ENCODE results near the gene MACROD2.

The MACROD2 gene

DNA sequence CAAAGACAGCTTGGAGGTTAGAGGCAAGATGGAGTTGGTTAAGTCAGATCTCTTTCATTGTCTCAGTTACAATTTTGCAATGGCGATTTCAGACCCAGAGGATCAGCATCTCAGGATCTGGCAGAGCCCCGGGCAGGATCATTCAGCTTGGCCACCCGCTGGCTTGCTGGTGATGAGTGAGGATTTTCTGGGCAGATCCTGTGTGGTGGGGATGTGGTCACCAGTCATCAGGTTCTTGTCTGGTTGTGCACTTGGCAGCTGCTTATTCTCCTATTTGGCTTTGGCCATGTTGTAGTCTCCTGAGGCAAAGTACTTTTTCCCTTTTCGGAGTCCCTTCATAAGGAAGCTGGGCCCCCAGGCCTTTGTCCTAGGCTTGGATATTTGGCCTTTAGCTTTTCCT, 1624.0 kb downstream of the MACROD2 start:
- no peak for DNase-seq (ENCODE audit: low read depth in 3 of 3)

DNA sequence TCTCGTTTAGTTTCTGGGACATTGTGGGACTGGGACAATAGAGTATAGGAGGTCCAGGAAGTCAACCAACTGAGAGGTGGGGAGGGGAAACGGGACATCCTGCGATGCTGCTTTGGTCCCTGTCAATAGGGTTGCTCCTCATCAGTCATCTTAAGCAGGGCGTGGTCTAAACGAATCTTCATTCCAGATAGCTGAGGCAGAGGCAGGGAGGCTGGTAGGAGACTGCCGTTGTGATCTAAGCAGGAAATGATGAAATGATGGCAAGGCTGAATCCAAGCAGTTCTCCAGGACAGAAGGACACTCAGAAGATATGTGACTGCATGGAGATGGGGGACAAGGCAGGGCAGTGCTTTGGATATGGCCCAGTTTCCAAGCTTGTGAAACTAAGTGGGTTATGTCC, 1624.5 kb downstream of the MACROD2 start:
- DNase-seq (ENCODE audit: low read depth in 3 of 3) = no peak

DNA sequence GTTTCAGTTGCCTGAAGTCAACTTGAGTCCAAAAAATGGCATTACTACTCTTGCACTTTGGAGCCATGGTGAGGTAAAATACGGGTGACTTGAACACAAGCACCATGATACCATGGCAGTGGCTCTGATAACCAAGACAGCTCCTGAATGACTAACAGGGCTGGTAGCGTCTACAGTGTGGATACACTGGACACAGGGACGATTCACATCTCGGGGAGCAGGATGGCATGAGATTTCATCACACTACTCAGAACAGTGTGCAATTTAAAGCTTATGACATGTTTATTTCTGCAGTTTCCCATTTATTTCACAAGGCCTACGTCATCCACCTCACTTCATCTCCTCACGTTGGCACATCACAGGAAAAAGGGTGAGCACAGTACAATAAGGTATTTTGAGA, 1627.1 kb downstream of the MACROD2 start:
- no peak for DNase-seq (ENCODE audit: low read depth in 3 of 3)

DNA sequence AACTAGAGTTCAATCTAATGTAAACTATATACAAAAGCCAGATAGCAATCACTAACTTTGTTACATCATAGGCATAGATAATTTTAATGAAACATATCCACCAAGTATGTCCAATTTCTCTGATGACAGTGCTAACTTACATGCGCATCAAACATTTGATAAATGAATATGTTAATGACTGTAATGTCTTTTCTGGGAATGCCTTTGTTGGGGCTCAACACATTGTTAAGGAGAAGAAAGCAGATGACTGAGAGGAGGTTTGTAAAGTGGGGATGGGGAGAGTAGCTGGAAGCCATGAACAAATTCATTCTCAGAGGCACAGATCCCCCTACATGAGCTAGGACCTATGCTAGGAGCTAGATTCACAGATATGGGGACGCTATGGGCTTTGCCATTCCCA, 1627.9 kb downstream of the MACROD2 start:
- no peak for DNase-seq (ENCODE audit: low read depth in 3 of 3)

DNA sequence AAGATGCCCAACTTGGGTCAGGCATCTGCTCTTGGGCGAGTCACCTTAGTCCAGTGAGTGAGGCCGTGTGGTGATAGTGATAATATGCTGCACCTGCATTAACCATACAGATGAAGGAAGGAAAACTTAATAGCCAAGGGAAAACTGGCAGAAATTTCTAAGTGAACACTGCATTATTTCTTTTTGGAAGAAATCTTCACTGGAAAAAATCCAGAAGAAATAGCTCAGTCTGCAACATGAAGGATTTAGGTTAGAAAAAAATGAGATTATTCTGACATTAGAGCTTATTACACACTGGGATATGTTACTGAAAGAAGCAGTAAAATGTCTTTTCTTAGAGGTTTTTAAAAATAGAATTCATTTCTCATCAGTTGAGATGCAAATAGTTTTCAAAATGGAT, 1630.7 kb downstream of the MACROD2 start:
- no peak for DNase-seq (ENCODE audit: low read depth in 3 of 3)

DNA sequence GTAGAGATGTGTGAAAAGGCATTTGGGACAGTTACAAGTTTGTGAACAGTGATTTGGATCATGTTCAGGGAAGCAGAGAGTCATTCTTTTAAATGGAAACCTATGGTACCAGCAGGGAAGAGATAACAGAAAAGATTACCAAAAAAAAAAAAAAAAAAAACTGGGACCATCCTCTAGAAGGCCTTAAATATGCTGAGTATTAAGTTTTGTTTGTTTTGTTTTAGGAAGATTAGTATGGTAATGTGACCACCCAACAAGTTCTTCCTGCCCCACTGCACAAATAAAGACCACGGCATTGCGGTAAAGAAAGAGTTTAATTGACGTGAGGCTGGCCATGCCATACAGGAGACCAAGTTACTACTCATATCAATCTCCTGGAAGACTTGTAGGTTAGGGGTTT, 1631.8 kb downstream of the MACROD2 start:
- no peak for DNase-seq (ENCODE audit: low read depth in 3 of 3)

DNA sequence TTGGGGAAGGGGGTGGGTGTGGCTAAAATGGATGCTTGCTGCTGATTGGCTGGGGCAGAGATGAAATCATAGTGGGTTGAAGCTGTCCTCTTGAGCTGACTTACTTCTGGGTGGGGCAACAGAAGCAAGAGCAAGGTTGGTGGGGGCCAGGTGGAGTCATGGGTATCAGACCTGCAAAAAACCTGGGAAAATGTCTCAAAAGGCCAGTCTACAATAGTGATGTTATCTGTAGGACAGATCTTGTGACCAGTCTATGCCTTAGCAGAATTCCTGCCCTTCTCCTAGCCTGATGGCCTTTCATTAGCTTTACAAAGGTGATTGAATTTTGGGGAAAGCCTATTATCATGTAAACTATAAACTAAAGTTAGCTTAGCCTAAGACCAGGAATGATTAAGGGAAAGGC, 1632.2 kb downstream of the MACROD2 start:
- DNase-seq (ENCODE audit: low read depth in 3 of 3) = no peak

DNA sequence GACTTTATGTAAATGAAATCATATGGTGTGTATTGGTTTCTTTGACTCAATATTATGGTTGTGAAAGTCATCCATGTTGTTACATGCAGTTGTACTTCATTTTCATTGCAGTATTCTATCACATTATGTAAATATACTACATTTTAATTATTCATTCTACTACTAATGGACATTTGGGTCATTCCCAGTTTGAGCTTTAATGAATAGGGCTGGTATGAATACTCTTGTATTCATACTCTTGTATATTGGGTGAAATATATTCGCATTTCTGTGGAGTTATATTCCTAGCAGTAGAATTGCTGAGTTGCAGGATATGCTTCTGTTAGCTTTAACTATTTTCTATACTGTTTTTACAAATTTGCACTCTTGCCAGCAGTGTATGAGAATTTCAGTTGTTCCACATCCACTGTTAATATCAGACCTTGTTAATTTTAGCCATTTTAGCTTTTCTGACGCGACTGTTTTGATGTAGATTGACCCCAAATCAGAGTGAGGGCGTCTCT, 1633.6 kb downstream of the MACROD2 start:
- DNase-seq (ENCODE audit: low read depth in 3 of 3) = no peak

DNA sequence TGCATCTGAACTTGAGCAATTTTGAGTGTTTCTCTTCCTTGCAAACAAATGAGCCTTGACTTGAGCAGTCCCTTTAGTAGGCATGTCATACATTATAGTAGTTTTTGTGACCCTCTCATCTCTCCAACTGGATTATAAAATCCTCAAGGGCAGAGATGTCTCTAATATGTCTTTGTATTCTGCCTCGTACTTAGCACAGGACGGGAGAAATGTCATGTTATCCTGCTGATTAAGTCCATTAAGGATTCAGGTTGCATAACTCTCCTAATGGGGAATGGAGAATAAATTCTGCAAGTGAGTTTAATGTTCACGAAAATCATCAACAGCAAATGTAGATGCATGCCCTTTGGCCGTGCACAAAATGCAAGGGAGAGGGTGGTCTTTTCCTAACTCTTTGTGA, 1635.0 kb downstream of the MACROD2 start:
- no peak for DNase-seq (ENCODE audit: low read depth in 3 of 3)

DNA sequence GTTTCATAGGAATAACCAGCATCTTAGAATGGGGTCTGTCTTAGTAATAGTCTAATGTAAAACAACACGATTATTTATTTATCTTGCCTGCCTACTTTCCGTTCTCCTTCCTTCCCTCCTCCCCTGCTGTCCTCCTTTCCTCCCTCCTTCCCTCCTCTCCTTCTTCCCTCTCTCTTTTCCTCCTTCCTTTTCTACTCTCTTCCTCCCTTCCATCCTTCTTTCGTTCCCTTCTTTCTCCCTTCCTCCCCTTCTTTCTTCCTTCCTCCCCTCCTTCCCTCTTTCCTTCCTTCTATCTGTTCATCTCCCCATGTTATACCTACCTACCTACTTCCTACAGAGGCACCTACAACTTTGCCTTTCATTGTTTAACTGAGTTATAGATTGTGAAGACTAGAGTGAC, 1637.4 kb downstream of the MACROD2 start:
- DNase-seq (ENCODE audit: low read depth in 3 of 3) = no peak

DNA sequence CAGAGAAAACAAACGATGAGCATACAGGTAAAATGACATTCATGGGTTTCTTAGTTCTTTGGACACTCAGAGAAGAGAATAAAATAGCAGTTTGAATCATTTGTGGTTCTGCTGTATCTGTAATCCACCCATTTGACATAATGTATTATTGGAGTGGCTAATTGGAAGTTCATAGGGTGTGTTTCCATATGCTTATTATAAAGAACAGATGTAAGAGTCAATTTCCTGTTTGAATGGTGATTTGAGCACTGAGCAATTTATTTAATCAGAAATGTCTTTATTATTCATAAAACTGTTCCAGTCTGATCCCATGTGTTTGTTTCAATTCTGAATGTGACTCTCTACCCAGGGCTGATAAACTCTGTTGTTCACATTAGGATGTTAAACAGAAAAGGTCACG, 1638.8 kb downstream of the MACROD2 start:
- no peak for DNase-seq (ENCODE audit: low read depth in 3 of 3)

DNA sequence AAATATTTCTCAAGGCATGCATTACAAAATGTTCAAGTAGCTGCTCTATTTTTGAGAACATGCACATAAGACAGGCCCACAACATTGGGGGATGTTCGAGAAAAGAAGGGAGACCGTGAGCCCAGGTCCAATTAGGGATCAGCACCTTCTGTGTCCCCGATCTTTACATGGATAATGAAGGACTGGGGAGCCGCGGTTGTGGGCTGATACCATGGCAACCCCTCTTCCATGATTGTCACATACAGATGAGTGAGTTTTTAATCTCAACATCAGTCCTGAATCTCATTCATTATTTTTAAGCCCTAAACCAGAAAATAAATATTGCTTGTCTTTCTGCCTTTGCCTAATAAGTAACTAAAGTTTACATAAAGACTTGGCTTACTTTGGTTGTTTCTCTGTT, 1642.2 kb downstream of the MACROD2 start:
- DNase-seq (ENCODE audit: low read depth in 3 of 3) = no peak

DNA sequence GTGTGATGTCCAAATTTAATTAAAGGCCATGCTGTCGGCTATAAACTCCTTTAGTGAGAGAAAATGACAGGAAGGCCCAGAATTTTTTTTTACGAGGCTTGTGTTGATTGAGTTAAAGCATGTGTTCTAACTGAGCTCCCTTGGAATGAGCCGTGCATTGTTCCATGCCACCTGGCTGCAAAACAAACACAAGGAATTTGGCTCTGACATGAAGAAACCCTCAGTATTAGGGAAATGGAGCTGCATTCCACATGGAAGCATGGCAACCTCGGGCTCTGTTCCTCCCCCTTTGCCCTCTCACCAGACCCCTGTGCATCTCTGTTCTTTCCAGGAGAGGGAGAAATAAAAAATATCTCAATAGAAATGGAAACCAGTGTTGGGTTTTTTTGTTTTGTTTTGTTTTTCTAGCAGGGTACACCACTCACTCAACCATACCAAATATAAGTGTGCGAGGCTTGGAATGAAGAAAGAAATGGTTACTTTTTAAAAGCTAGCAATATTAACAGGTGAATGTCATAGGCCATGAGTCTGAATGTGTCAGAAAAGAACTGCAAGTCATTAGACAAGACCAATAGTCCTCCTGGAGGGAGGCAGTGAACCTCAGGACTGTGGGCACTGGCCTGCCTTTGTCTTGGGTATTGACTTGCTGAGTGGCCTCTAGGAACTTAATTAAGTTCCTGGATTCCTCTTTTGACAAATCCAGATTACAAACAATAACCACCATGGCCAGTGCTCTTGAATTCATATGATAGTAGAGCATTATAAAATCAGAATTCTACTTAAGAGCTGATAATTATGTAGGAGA, 1642.8 kb downstream of the MACROD2 start:
- DNase-seq (ENCODE audit: low read depth in 3 of 3) = no peak

DNA sequence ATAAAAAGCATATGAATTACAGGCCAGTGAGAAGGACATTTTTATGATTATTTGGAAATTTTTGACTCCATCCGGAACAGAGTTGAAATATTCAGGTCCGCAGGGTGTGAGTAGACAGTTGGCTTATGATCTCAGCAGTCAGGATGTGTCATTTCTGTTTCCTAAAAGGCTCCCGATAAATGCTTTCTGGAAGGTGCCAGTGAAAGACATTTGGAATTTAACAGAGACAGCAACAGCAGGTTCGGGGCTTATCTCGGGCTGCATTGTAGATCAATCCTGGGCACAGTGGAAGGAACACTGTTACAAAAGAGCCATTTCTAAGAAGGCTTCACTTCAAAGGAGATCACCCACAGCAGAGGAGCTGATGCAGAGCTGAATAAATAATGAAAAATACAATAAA, 1643.5 kb downstream of the MACROD2 start:
- no peak for DNase-seq (ENCODE audit: low read depth in 3 of 3)

DNA sequence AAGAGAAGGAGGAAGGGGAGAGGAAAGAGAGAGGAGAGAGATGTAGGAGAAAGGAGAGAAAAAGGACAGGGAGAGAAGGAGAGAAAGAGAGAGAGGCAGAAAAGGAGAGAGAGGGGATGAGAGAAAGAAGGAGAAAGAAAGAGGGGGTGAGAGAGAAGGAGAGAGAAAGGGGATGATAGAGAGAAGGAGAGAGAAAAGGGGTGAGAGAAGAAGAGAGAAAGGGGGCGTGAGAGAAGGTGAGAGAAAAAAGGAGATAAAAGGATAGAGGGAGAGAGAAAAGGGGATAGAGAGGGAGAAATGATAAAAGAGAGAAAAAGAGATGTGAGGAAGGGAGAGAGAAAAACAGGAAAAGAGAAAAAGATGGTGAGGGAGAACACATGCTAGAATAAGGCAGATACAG, 1644.5 kb downstream of the MACROD2 start:
- no peak for DNase-seq (ENCODE audit: low read depth in 3 of 3)

DNA sequence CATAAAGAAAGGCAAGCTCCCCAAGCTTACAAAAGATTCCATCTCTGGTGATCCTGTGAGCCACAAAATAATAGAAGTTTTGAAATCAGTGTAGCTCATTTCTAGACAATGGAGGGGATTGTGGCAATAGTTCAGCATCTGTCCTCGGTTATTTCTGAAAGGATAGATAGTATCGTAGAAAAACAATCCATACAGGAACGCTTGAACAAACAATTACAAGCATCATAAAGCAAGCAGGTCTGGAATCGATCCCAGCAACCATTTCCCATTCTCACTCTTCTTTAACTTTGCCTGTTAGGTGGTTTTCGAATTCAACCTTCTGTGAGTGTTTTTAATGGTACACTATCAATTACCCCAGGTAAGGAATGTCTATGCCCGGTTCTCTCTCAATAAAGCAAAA, 1646.8 kb downstream of the MACROD2 start:
- no peak for DNase-seq (ENCODE audit: low read depth in 3 of 3)

DNA sequence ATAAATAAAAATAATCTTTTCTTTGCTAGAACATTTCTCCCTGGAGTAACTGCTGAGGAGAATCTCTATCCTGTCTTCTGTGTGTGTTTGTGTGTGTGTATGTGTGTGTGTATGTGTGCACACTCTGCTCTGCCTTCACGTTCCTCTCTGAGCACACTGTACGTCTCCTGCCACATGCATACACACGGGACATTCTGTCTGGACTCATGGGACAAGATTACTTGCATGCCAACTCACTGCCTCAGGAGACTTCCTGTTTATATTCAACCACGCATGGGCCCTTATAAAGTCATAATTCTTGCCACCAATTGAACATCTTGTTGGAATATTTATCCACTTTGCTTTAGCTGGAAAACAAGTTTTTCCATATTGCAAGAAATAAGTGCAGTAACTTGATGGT, 1647.4 kb downstream of the MACROD2 start:
- no peak for DNase-seq (ENCODE audit: low read depth in 3 of 3)

DNA sequence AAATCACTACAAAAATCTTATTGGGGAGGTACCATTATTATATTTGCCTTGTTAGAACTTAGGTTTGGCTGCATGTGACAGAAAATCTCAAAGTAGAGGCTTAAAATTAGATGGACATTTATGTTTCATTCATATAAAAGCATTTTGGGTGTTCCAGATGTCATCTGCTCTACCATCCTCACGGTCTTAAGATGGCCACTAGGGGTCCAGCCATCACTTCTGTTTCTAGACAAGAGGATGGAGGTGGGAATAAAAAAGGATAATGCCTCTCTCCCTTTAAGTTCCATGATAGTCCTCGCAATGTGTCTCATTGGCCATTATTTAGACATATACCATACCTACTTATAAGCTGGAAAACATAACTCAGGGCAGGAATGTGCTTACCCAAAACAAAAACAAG, 1648.4 kb downstream of the MACROD2 start:
- DNase-seq (ENCODE audit: low read depth in 3 of 3) = no peak

DNA sequence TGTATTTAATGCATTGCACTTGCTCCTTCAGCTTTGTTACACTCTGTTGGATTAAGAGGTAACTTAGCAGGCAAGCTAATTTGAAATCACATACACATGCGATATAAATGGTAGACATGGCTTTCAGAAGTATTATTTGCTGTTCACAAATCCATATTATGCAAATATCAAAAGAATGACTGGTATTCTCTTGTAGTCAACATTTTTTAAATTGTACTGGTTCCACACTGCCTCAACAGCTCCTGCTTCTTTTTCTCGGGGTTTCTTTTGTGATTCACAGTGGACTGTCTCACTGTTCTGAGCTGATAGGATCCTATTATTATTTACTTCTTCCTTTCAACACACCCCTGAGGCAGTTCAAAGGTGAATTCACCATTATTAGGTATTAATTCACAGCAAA, 1650.5 kb downstream of the MACROD2 start:
- DNase-seq (ENCODE audit: low read depth in 3 of 3) = no peak

DNA sequence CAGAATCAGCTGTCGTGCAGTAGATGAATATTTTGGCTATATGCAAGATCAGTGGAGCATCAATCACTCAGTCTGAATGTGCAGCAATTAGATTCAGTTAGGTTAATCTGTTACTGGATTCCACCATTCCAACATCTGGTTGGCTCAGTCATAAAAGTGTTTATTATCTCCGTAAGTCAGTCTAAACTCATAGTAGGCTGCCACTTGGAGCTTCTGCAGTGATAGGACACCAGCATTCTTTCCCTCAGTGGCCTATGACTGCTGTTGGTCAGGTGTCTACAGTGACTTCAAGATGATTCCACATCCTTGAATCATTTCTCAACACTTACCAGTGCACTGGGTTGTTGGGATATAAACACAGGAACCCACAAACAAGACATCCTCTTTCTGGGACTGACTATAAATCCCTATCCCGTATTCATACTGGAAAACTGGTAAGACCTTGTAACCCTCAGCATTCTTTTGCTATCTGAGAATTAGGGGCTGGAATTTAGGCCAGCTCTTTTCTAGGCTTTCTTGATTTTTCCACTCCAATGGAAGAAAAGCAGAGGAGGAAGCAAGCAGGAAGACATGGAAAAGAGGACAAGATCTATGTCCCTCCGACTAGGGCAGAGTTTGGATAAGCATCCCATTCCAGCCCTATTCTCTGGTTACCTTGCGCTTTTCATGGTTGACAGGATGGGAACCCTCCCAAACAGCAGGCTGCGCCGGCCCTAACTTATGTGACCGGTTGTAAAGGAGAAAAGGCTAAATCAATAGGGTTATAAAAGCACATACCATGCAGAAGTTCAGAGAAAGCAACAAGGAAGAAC, 1658.3 kb downstream of the MACROD2 start:
- DNase-seq (ENCODE audit: low read depth in 3 of 3) = no peak

DNA sequence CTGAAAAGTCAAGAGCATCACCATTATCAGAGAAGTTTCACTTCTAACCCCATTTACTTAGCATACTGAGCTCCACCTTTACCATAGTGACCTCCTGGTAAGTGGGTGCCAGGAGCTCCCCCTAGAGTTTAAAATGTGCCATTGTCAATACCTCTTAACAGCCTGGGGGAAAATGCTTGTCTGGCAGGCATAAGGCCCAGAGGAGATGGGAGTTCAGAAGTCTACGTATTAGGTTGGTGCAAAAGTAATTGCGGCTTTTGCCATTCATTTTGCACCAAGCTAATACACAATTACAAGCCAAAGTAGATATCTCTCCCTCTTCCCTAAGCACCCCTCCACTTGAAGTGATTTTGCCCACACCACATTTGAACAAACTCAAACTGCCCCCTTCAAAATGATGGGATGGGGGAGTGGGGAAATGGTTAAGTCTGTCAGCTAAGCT, 1658.9 kb downstream of the MACROD2 start:
- DNase-seq (ENCODE audit: low read depth in 3 of 3) = no peak

DNA sequence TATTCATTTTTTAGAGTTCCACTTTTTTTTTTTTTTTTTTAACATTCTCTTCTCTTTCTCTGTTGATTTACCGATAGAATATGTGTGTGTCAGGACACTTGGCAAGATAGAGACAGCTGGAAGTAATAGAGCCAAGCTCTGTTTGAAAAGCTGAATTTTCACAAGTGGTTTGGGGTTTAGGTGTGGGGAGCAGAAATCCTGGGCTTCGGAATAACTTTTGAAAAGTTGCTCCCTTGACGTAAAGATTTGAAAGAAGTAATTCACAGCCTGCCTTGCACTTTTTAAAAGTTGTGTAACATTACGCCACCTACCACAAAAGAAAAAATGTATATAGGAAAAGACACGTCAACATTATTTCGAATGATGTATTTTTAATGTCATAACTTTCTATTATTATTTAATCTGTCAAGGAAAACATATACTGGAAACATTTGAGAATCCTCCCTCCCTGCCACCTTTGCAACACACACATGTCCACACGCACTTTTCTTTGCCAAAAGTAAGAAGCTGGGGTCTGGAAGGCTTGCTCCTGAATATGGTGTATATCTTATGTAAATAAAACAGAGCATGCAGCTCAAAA, 1660.1 kb downstream of the MACROD2 start:
- no peak for DNase-seq (ENCODE audit: low read depth in 3 of 3)

DNA sequence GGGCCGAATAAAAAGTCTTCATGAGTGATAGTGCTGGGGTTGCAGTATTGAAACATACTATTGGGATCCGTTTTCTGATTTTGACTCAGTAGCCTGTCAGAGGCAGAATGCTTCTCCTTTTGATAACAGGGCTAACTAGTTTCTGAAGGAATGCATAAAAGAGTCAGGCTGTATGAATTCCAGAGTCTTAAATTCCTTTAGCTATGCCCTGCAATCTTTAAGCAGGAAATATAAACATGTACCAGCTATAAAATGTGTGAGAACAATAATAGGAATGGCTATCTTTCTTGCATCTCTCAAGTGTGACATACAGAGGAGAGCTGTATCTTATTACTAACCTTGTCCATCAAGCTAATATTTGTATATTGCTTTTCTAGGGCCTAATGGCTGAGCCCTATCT, 1660.8 kb downstream of the MACROD2 start:
- DNase-seq (ENCODE audit: low read depth in 3 of 3) = no peak

Measured in stimulated activated CD4-positive, alpha-beta T cell treated with anti-CD3 and anti-CD28 coated beads, TNF-alpha, amount 100 ng/mL, for 48 hours (primary cell).